ENCODE measurements around the gene PTGIS. TPM values are rescaled to one million over a fixed set of nuclear protein-coding genes. Genes with fewer than 3 reads are reported as not detected.

The PTGIS gene
- total RNA-seq, 4 donors from 2014 or later: 17.0 to 39.2 (median 32.4) TPM

GRCh38 chr20:49563015-49563980 is 4.6 kb downstream of the PTGIS start:
- TF ChIP-seq CTCF (IDR thresholded peaks at IDR 0.05; ENCODE audit: low read depth): no peak

DNA sequence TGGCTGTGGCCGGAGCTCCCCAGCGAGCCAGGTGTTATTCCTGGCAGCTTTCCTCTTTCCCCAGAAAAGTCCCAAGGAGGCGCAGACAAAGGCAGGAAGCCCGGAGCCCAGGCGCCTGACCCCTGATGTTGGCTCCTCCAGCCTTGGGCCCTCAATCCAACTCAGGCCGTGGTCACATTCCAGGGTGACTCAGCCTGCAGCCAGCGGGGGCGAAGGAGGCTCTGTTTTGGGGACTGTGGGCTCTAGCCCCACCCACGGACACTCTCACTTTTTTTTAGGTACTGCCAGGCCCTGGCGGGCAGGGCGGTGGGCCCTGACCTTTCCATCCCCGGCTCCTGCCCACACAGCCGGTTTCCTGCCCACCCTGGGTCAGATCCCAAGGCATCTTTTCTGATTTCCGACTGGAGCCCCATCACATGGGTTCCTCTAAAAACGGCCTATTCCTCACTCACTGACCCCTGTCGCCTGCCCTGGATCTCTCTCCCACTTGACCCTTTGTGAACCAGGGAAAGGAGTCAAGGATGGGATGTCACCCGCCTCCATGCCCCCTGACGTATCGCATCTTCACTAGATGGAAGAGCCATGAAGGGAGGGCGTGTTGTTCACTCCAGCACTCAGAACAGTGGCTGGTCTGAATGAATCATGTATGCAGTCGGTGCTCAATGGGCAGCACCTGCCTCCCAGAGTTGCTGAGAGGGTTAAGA is 5.5 kb downstream of the PTGIS start:
- no peak for TF ChIP-seq CTCF (IDR thresholded peaks at IDR 0.05; ENCODE audit: low read depth)

- no peak for TF ChIP-seq CTCF (IDR thresholded peaks at IDR 0.05; ENCODE audit: low read depth)
Observed at GRCh38 chr20:49561806-49562205, 6.1 kb downstream of the PTGIS start.

DNA sequence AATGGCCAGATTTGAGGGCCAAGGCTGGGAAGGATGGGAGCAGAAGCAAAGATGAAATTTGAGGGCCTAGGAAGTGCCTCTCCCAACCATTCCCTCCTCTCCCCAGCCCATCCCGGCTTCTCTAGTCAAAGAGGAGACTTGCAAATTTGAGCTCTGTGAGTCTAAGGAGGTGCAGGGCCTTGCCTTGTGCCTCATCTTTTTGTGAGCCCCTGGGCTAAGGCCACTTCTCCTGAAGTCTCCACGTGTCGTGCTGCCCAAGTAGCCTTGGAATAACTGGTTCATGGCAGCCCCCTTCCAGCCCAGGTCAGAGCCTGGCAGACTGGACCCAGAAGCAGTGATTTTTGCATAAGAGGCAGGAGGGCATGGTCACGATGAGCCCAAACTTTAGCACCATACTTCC is 6.7 kb downstream of the PTGIS start:
- TF ChIP-seq CTCF (IDR thresholded peaks at IDR 0.05; ENCODE audit: low read depth): no peak

- no peak for TF ChIP-seq CTCF (IDR thresholded peaks at IDR 0.05; ENCODE audit: low read depth)
Observed at GRCh38 chr20:49560646-49561045, 7.3 kb downstream of the PTGIS start.

DNA sequence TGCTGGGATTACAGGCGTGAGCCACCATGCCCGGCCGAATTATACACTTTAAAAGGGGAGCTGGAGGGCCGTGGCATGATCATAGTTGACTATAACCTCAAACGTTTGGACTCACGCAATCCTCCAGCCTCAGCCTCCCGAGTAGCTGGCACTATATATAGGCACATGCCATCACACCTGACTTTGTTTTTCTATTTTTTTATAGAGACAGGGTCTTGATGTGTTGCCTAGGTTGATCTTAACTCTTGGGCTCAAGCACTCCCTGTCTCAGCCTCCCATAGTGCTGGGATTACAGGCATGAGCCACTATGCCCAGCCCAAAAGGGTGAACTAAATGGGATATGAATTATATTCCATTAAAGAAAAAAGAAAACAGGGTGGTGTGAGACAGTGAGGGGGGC is 7.8 kb downstream of the PTGIS start:
- no peak for TF ChIP-seq CTCF (IDR thresholded peaks at IDR 0.05; ENCODE audit: low read depth)

- TF ChIP-seq CTCF (IDR thresholded peaks at IDR 0.05; ENCODE audit: low read depth): no peak
Observed at GRCh38 chr20:49559411-49560081, 8.4 kb downstream of the PTGIS start.

Data from subcutaneous adipose tissue (tissue), 4 donors.